ENCODE measurements around the gene MILR1. TPM values are rescaled to one million over a fixed set of nuclear protein-coding genes. Genes with fewer than 3 reads are reported as not detected.
"Not testable (repeated sequence)": the region's sequence is repeated elsewhere in the genome, so short reads cannot be mapped to it uniquely, and the experiment has no call there.

Gene MILR1
- total RNA-seq, 1 donor from 2014 or later, result 0.40 TPM

- Mint-ChIP-seq H3K27me3 (ENCODE audit: low read depth) (peaks cover under 1% of the 10 kb centered on the region), H3K9me3 (no peaks in the 10 kb centered on the region), H3K27ac (no peak overlapping the region), H3K36me3 (no peaks in the 10 kb centered on the region), H3K4me3 (no peak overlapping the region), H3K4me1 (no peaks in the 10 kb centered on the region)
- no peak for DNase-seq (ENCODE audit: low spot score in 2 of 2, unreplicated experiment in 2 of 2)
- TF ChIP-seq CTCF (IDR thresholded peaks at IDR 0.05; ENCODE audit: unreplicated experiment), result no peak
Measured at GRCh38 chr17:64424324-64424849, 24.5 kb upstream of the MILR1 start.

- H3K36me3 Mint-ChIP-seq, result no peaks in the 10 kb centered on the region
- H3K27ac Mint-ChIP-seq, result no peak overlapping the region
- no peak for DNase-seq (ENCODE audit: low spot score in 2 of 2, unreplicated experiment in 2 of 2)
- peaks cover 3% of the 10 kb centered on the region for H3K27me3 Mint-ChIP-seq (ENCODE audit: low read depth)
- H3K4me3 Mint-ChIP-seq, result no peak overlapping the region
- H3K4me1 Mint-ChIP-seq, result peaks cover 2% of the 10 kb centered on the region
- TF ChIP-seq CTCF (IDR thresholded peaks at IDR 0.05; ENCODE audit: unreplicated experiment), result no peak
- H3K9me3 Mint-ChIP-seq, result no peaks in the 10 kb centered on the region
Measured at GRCh38 chr17:64425191-64425590, 23.7 kb upstream of the MILR1 start.

GRCh38 chr17:64426596-64426995, 22.3 kb upstream of the MILR1 start:
- no peak overlapping the region for H3K4me3 Mint-ChIP-seq
- no peaks in the 10 kb centered on the region for H3K36me3 Mint-ChIP-seq
- peaks cover 2% of the 10 kb centered on the region for H3K4me1 Mint-ChIP-seq
- H3K27me3 Mint-ChIP-seq (ENCODE audit: low read depth), result peaks cover 8% of the 10 kb centered on the region
- no peak for DNase-seq (ENCODE audit: low spot score in 2 of 2, unreplicated experiment in 2 of 2)
- no peak overlapping the region for H3K27ac Mint-ChIP-seq
- no peaks in the 10 kb centered on the region for H3K9me3 Mint-ChIP-seq
- TF ChIP-seq CTCF (IDR thresholded peaks at IDR 0.05; ENCODE audit: unreplicated experiment), result no peak

- Mint-ChIP-seq H3K27ac (no peak overlapping the region), H3K4me3 (no peak overlapping the region), H3K4me1 (peaks cover 2% of the 10 kb centered on the region), H3K9me3 (no peaks in the 10 kb centered on the region), H3K27me3 (ENCODE audit: low read depth) (peaks cover 8% of the 10 kb centered on the region), H3K36me3 (no peaks in the 10 kb centered on the region)
- TF ChIP-seq CTCF (IDR thresholded peaks at IDR 0.05; ENCODE audit: unreplicated experiment), result no peak
- DNase-seq (ENCODE audit: low spot score in 2 of 2, unreplicated experiment in 2 of 2), result no peak
Measured at GRCh38 chr17:64428406-64428805, 20.5 kb upstream of the MILR1 start.

GRCh38 chr17:64430036-64430435, 18.9 kb upstream of the MILR1 start:
- H3K4me3 Mint-ChIP-seq; H3K36me3 Mint-ChIP-seq; H3K4me1 Mint-ChIP-seq; H3K27ac Mint-ChIP-seq; H3K27me3 Mint-ChIP-seq (ENCODE audit: low read depth); DNase-seq (ENCODE audit: low spot score in 2 of 2, unreplicated experiment in 2 of 2); H3K9me3 Mint-ChIP-seq: not testable (repeated sequence)

GRCh38 chr17:64431534-64431933, 17.4 kb upstream of the MILR1 start:
- Mint-ChIP-seq H3K4me1 (peaks cover 2% of the 10 kb centered on the region), H3K4me3 (no peak overlapping the region), H3K9me3 (peaks cover 11% of the 10 kb centered on the region), H3K27ac (no peak overlapping the region), H3K36me3 (no peaks in the 10 kb centered on the region), H3K27me3 (ENCODE audit: low read depth) (peaks cover 8% of the 10 kb centered on the region)
- no peak for DNase-seq (ENCODE audit: low spot score in 2 of 2, unreplicated experiment in 2 of 2)
- no peak for TF ChIP-seq CTCF (IDR thresholded peaks at IDR 0.05; ENCODE audit: unreplicated experiment)
